H9 (cell line): ENCODE measurements around the gene RAB1A. TPM values are rescaled to one million over a fixed set of nuclear protein-coding genes. Genes with fewer than 3 reads are reported as not detected.

ENCODE experiments used
- DNase-seq: peaks from one replicate; pipeline ENCODE4 v3.0.0-alpha.2; 2017
- H2AFZ ChIP-seq: one replicate; pipeline ENCODE4 v1.6.1; 2013; ENCODE audit warnings: mild to moderate bottlenecking, low read length, control low read depth, moderate library complexity
- H2AK5ac ChIP-seq: 2 replicates; pipeline ENCODE4 v1.6.1; 2013; ENCODE audit warnings: low read length, control low read depth, mixed read lengths; ENCODE audit not compliant: insufficient read length
- H2BK120ac ChIP-seq: one replicate; pipeline ENCODE4 v1.6.1; 2013; ENCODE audit warnings: low read depth, mild to moderate bottlenecking, low read length, control low read depth, inconsistent platforms; ENCODE audit not compliant: poor library complexity, severe bottlenecking
- H2BK12ac ChIP-seq: 2 replicates; pipeline ENCODE4 v1.6.1; 2013; ENCODE audit warnings: low read length, control low read depth, mixed read lengths, low read depth; ENCODE audit not compliant: insufficient read length
- H2BK15ac ChIP-seq: 2 replicates; pipeline ENCODE4 v1.6.1; 2013; ENCODE audit warnings: low read depth, low read length, control low read depth
- H2BK20ac ChIP-seq: one replicate; pipeline ENCODE4 v1.6.1; 2013; ENCODE audit warnings: low read depth, mild to moderate bottlenecking, low read length, control low read depth, inconsistent platforms; ENCODE audit not compliant: poor library complexity, severe bottlenecking
- H2BK5ac ChIP-seq: 2 replicates; pipeline ENCODE4 v1.6.1; 2013; ENCODE audit warnings: low read length, control low read depth, mixed read lengths; ENCODE audit not compliant: insufficient read length
- H3K14ac ChIP-seq: 2 replicates; pipeline ENCODE4 v1.6.1; 2013; ENCODE audit warnings: low read length, control low read depth; ENCODE audit not compliant: insufficient read depth
- H3K18ac ChIP-seq: 2 replicates; pipeline ENCODE4 v1.6.1; 2013; ENCODE audit warnings: low read depth, mild to moderate bottlenecking, mixed read lengths, low read length, control low read depth; ENCODE audit not compliant: insufficient read length
- H3K23ac ChIP-seq: 2 replicates; pipeline ENCODE4 v1.6.1; 2013; ENCODE audit warnings: low read length, control low read depth, mixed read lengths, low read depth; ENCODE audit not compliant: insufficient read length
- H3K23me2 ChIP-seq: 2 replicates; pipeline ENCODE4 v1.6.1; 2013; ENCODE audit warnings: low read depth, mild to moderate bottlenecking, mixed read lengths, low read length, control low read depth; ENCODE audit not compliant: insufficient read length, poor library complexity, severe bottlenecking
- H3K27ac ChIP-seq: 2 replicates; pipeline ENCODE4 v1.5.1; 2013; ENCODE audit warnings: low read length, control low read depth, mixed read lengths, low read depth; ENCODE audit not compliant: insufficient read length
- H3K27me3 ChIP-seq: 2 replicates; pipeline ENCODE4 v1.6.1; 2013; ENCODE audit warnings: low read length, control low read depth, inconsistent platforms; ENCODE audit not compliant: insufficient read depth
- H3K4ac ChIP-seq: 2 replicates; pipeline ENCODE4 v1.6.1; 2013; ENCODE audit warnings: low read depth, mild to moderate bottlenecking, control low read depth, inconsistent platforms, low read length, moderate library complexity
- H3K4me1 ChIP-seq: 2 replicates; pipeline ENCODE4 v1.6.1; 2013; ENCODE audit warnings: low read length, control low read depth, inconsistent platforms; ENCODE audit not compliant: insufficient read depth
- H3K4me2 ChIP-seq: 2 replicates; pipeline ENCODE4 v1.6.1; 2013; ENCODE audit warnings: low read length, control low read depth, mixed read lengths; ENCODE audit not compliant: insufficient read length, insufficient read depth
- H3K56ac ChIP-seq: 2 replicates; pipeline ENCODE4 v1.6.1; 2013; ENCODE audit warnings: low read depth, mild to moderate bottlenecking, mixed read lengths, low read length, control low read depth; ENCODE audit not compliant: insufficient read length
- H3K79me1 ChIP-seq: 2 replicates; pipeline ENCODE4 v1.6.1; 2013; ENCODE audit warnings: low read depth, mild to moderate bottlenecking, moderate library complexity, low read length, control low read depth, inconsistent platforms; ENCODE audit not compliant: insufficient read depth, poor library complexity, severe bottlenecking
- H3K79me2 ChIP-seq: 2 replicates; pipeline ENCODE4 v1.6.1; 2013; ENCODE audit warnings: low read length, control low read depth, inconsistent platforms; ENCODE audit not compliant: insufficient read depth
- H3K9ac ChIP-seq: 2 replicates; pipeline ENCODE4 v1.6.1; 2013; ENCODE audit warnings: low read length, control low read depth, mixed read lengths; ENCODE audit not compliant: insufficient read length; ENCODE audit errors: extremely low read depth
- H3K9me3 ChIP-seq: one replicate; pipeline ENCODE4 v1.6.1; 2013; ENCODE audit warnings: low read depth, low read length, inconsistent platforms; ENCODE audit not compliant: control insufficient read depth
- H3T11ph ChIP-seq: one replicate; pipeline ENCODE4 v1.6.1; 2013; ENCODE audit warnings: mild to moderate bottlenecking, low read length, control low read depth, inconsistent platforms
- H4K20me1 ChIP-seq: one replicate; pipeline ENCODE4 v1.6.1; 2013; ENCODE audit not compliant: control insufficient read depth, insufficient read length, insufficient read depth
- H4K5ac ChIP-seq: 2 replicates; pipeline ENCODE4 v1.6.1; 2013; ENCODE audit warnings: low read depth, mild to moderate bottlenecking, mixed read lengths, low read length, control low read depth; ENCODE audit not compliant: insufficient read length
- H4K8ac ChIP-seq: replicated peaks from 2 replicates; pipeline ENCODE4 v1.6.1; 2013; ENCODE audit warnings: low read length, control low read depth, mixed read lengths, low read depth; ENCODE audit not compliant: insufficient read length
- H4K91ac ChIP-seq: 2 replicates; pipeline ENCODE4 v1.6.1; 2013; ENCODE audit warnings: low read depth, mild to moderate bottlenecking, moderate library complexity, mixed read lengths, low read length, control low read depth; ENCODE audit not compliant: insufficient read length
- H3K27ac Mint-ChIP-seq, 3 experiments: 2 replicates in 2 of 3; 3 replicates in 1 of 3; pipeline ENCODE4 v1.8.0; 2020 to 2021; ENCODE audit warnings: mixed read lengths in 3 of 3, mild to moderate bottlenecking in 1 of 3, moderate library complexity in 1 of 3
- H3K27me3 Mint-ChIP-seq: 2 replicates; pipeline ENCODE4 v1.8.0; 2021; ENCODE audit warnings: low read depth, mild to moderate bottlenecking, moderate library complexity, mixed read lengths
- H3K36me3 Mint-ChIP-seq, 3 experiments: 2 replicates in 2 of 3; 3 replicates in 1 of 3; pipeline ENCODE4 v1.8.0; 2020 to 2021; ENCODE audit warnings: low read depth in 3 of 3, mixed read lengths in 3 of 3; ENCODE audit not compliant: insufficient read depth in 1 of 3
- H3K4me1 Mint-ChIP-seq, 2 experiments: 2 replicates each; pipeline ENCODE4 v1.8.0; 2020; ENCODE audit warnings: mixed read lengths in 2 of 2
- H3K4me3 Mint-ChIP-seq, 2 experiments: 2 replicates in 1 of 2; 3 replicates in 1 of 2; pipeline ENCODE4 v1.8.0; 2020 to 2021; ENCODE audit warnings: mild to moderate bottlenecking in 2 of 2, mixed read lengths in 2 of 2, moderate library complexity in 1 of 2
- H3K9me3 Mint-ChIP-seq, 2 experiments: 2 replicates in 1 of 2; 3 replicates in 1 of 2; pipeline ENCODE4 v1.8.0; 2020; ENCODE audit warnings: mild to moderate bottlenecking in 2 of 2, mixed read lengths in 2 of 2, moderate library complexity in 1 of 2
- WGBS: extraction: QIAGEN DNeasy Blood & Tissue Kit; methylation state at CpG from one replicate; pipeline ENCODE4 v1.1.7; 2013; ENCODE audit warnings: missing lambda C conversion rate, low lambda C conversion rate, mixed read lengths; ENCODE audit not compliant: insufficient read length; ENCODE audit errors: extremely low coverage; 5-methylcytosine and 5-hydroxymethylcytosine counted together
- total RNA-seq: library from RNA; stranded (reverse); gene quantifications from 2 replicates; pipeline ENCODE4 v1.2.1, GENCODE V29; 2021
- TF ChIP-seq, protein P1 (sequence below): fragments of 200-600 bp; sonication (generic); conservative IDR thresholded peaks from 3 replicates; pipeline ENCODE4 v1.8.0; 2021; ENCODE audit warnings: antibody characterized with exemption, mild to moderate bottlenecking

The RAB1A gene
- total RNA-seq, 1 experiment from 2014 or later: 112 TPM

DNA sequence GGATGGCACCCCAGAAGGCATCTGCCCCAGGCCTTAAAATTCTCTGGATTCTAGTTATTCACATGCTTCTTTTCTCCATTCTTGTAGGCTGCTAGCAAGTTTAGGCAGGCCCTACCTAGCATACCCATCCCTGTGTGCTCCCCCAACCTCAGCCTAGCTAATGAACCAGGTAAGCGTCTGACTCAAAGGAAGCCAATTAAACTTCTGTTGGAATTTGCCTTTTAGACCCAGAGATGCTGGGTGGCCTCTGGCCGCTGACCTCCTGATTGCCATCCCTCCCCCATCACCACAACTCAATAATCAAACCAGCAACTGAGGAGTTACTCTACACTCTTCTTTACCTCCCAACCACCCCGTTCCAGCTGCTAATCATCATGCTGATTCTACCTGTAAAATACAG lies 92.7 kb downstream of the RAB1A start:
- Mint-ChIP-seq H3K9me3 (no peaks in the 10 kb centered on the region), H3K4me1 (peaks cover 10 to 20% of the 10 kb centered on the region in 2 experiments), H3K27ac (peak overlapping the region in 1 of 3 experiments; percentile 60; a peak in 3 of 7 replicates), H3K4me3 (no peak overlapping the region; a peak in 1 of 5 replicates), H3K36me3 (peaks cover 10 to 29% (median 12%) of the 10 kb centered on the region in 3 experiments), H3K27me3 (peaks cover 2% of the 10 kb centered on the region)
- WGBS: no CpG with 5 or more reads among the region's 3 CpGs
- Histone ChIP-seq H3K79me2 (no peaks in the 10 kb centered on the region), H2BK15ac (no peak overlapping the region), H2AK5ac (no peak overlapping the region), H2AFZ (no peak overlapping the region), H3K9me3 (no peaks in the 10 kb centered on the region), H3K14ac (no peak overlapping the region), H2BK20ac (peak overlapping the region; percentile 90), H3K27me3 (no peaks in the 10 kb centered on the region), H2BK12ac (no peak overlapping the region), H3K79me1 (no peaks in the 10 kb centered on the region), H3K23me2 (no peaks in the 10 kb centered on the region), H4K20me1 (no peaks in the 10 kb centered on the region), H3K9ac (no peak overlapping the region), H3K56ac (no peak overlapping the region), H4K91ac (no peak overlapping the region), H3K23ac (no peak overlapping the region), H4K8ac (no peak overlapping the region), H3T11ph (no peak overlapping the region), H2BK120ac (no peak overlapping the region), H4K5ac (no peak overlapping the region), H3K27ac (no peak overlapping the region), H3K4ac (no peak overlapping the region), H3K18ac (no peak overlapping the region), H2BK5ac (no peak overlapping the region), H3K4me1 (no peaks in the 10 kb centered on the region), H3K4me2 (no peak overlapping the region)
- no peak for DNase-seq
- TF ChIP-seq, protein P1, sequence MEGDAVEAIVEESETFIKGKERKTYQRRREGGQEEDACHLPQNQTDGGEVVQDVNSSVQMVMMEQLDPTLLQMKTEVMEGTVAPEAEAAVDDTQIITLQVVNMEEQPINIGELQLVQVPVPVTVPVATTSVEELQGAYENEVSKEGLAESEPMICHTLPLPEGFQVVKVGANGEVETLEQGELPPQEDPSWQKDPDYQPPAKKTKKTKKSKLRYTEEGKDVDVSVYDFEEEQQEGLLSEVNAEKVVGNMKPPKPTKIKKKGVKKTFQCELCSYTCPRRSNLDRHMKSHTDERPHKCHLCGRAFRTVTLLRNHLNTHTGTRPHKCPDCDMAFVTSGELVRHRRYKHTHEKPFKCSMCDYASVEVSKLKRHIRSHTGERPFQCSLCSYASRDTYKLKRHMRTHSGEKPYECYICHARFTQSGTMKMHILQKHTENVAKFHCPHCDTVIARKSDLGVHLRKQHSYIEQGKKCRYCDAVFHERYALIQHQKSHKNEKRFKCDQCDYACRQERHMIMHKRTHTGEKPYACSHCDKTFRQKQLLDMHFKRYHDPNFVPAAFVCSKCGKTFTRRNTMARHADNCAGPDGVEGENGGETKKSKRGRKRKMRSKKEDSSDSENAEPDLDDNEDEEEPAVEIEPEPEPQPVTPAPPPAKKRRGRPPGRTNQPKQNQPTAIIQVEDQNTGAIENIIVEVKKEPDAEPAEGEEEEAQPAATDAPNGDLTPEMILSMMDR: no peak

Other genes starting within 250 kb of the RAB1A start
- 1.1 and 1.9 TPM in 2 replicates for gene SLC1A4, start 140.7 kb downstream of the RAB1A start, total RNA-seq
- gene CEP68, start 73.7 kb downstream of the RAB1A start, total RNA-seq: 18.5 and 20.2 TPM in 2 replicates
- 175 and 176 TPM in 2 replicates for gene ACTR2, start 97.7 kb upstream of the RAB1A start, total RNA-seq